HG03139 (cell line): ENCODE measurements around the gene SIL1.

Experiments
- ATAC-seq: cut with Tn5 transposase; IDR thresholded peaks from one replicate; pipeline ENCODE4 v1.9.1; 2021; ENCODE audit not compliant: unreplicated experiment

Gene SIL1

GRCh38 chr5:139146809-139147482 is 51.2 kb downstream of the SIL1 start:
- no peak for ATAC-seq

GRCh38 chr5:139141446-139142204 is 56.5 kb downstream of the SIL1 start:
- ATAC-seq: no peak

- no peak for ATAC-seq
Observed at GRCh38 chr5:139140591-139141071, 57.5 kb downstream of the SIL1 start.

GRCh38 chr5:139138809-139139208 is 59.4 kb downstream of the SIL1 start:
- no peak for ATAC-seq

- ATAC-seq: no peak
Observed at GRCh38 chr5:139138109-139138508, 60.1 kb downstream of the SIL1 start.

GRCh38 chr5:139137697-139138096 is 60.5 kb downstream of the SIL1 start:
- no peak for ATAC-seq

- ATAC-seq: no peak
Observed at GRCh38 chr5:139134906-139135305, 63.3 kb downstream of the SIL1 start.

GRCh38 chr5:139133282-139133681 is 64.9 kb downstream of the SIL1 start:
- ATAC-seq: no peak

GRCh38 chr5:139132515-139132914 is 65.7 kb downstream of the SIL1 start:
- ATAC-seq: no peak

GRCh38 chr5:139131921-139132432 is 66.2 kb downstream of the SIL1 start:
- no peak for ATAC-seq

- ATAC-seq: no peak
Observed at GRCh38 chr5:139131465-139131864, 66.7 kb downstream of the SIL1 start.

- ATAC-seq: no peak
Observed at GRCh38 chr5:139131062-139131461, 67.1 kb downstream of the SIL1 start.

- no peak for ATAC-seq
Observed at GRCh38 chr5:139130214-139130613, 68.0 kb downstream of the SIL1 start.

- no peak for ATAC-seq
Observed at GRCh38 chr5:139126711-139127111, 71.5 kb downstream of the SIL1 start.

GRCh38 chr5:139125991-139126390 is 72.2 kb downstream of the SIL1 start:
- ATAC-seq: no peak

GRCh38 chr5:139124774-139125520 is 73.2 kb downstream of the SIL1 start:
- no peak for ATAC-seq

GRCh38 chr5:139121120-139121519 is 77.0 kb downstream of the SIL1 start:
- no peak for ATAC-seq

- ATAC-seq: no peak
Observed at GRCh38 chr5:139120521-139120920, 77.6 kb downstream of the SIL1 start.

GRCh38 chr5:139118804-139119203 is 79.4 kb downstream of the SIL1 start:
- ATAC-seq: no peak

- no peak for ATAC-seq
Observed at GRCh38 chr5:139117342-139117884, 80.8 kb downstream of the SIL1 start.

GRCh38 chr5:139116100-139116655 is 82.0 kb downstream of the SIL1 start:
- no peak for ATAC-seq
